GM23338 (cell line): ENCODE data around the gene CTTNBP2.

Experiments used
- CREB1 ChIP-seq: fragments of 250-450 bp; sonication (Bioruptor Pico); IDR thresholded peaks from 2 replicates; pipeline ENCODE4 v1.5.0; 2020; ENCODE audit warnings: low read depth, mild to moderate bottlenecking, moderate library complexity
- CTCF ChIP-seq, 2 experiments: fragments of 200-600 bp in 1 of 2; sonication (generic) in 1 of 2; conservative IDR thresholded peaks; 2 replicates each; pipeline versions ENCODE4 v1.5.1 to v1.6.1; 2016 to 2017; ENCODE audit warnings: antibody characterized with exemption in 2 of 2, low read depth in 2 of 2, mild to moderate bottlenecking in 2 of 2, moderate library complexity in 1 of 2
- EZH2 ChIP-seq: fragments of 200-600 bp; sonication (generic); IDR thresholded peaks from one replicate; pipeline ENCODE4 v1.8.0; 2017; ENCODE audit warnings: antibody characterized with exemption, mild to moderate bottlenecking, low read depth; ENCODE audit not compliant: unreplicated experiment
- EZH2phosphoT487 ChIP-seq: fragments of 200-600 bp; sonication (generic); IDR thresholded peaks from one replicate; pipeline ENCODE4 v1.8.1; 2018; ENCODE audit warnings: antibody characterized with exemption; ENCODE audit not compliant: unreplicated experiment
- POLR2AphosphoS5 ChIP-seq: IDR thresholded peaks from 2 replicates; pipeline ENCODE4 v1.6.1; 2016; ENCODE audit warnings: antibody characterized with exemption, low read depth
- ZNF114 ChIP-seq: fragments of 250-450 bp; sonication (Bioruptor Pico); IDR thresholded peaks from 2 replicates; pipeline ENCODE4 v1.5.0; 2020; ENCODE audit warnings: mild to moderate bottlenecking, moderate library complexity
- ZNF331 ChIP-seq: fragments of 250-450 bp; sonication (Bioruptor Pico); IDR thresholded peaks from 2 replicates; pipeline ENCODE4 v1.5.0; 2020; ENCODE audit warnings: low read depth, mild to moderate bottlenecking, moderate library complexity
- TF ChIP-seq, protein P1 (sequence below): IDR thresholded peaks from one replicate; pipeline ENCODE4 v1.6.1; 2018; ENCODE audit warnings: antibody characterized with exemption; ENCODE audit not compliant: unreplicated experiment

GRCh38 chr7:117739085-117739484, 134.2 kb downstream of the CTTNBP2 start:
- TF ChIP-seq ZNF331 (CRISPR knock-in tag) (no peak), CREB1 (CRISPR knock-in tag) (no peak), CTCF (conservative IDR thresholded peaks at IDR 0.05; ENCODE audit: low read depth in 2 of 2) (no peak), EZH2 (no peak), ZNF114 (CRISPR knock-in tag) (no peak), EZH2phosphoT487 (no peak), POLR2AphosphoS5 (no peak)
- TF ChIP-seq, protein P1, sequence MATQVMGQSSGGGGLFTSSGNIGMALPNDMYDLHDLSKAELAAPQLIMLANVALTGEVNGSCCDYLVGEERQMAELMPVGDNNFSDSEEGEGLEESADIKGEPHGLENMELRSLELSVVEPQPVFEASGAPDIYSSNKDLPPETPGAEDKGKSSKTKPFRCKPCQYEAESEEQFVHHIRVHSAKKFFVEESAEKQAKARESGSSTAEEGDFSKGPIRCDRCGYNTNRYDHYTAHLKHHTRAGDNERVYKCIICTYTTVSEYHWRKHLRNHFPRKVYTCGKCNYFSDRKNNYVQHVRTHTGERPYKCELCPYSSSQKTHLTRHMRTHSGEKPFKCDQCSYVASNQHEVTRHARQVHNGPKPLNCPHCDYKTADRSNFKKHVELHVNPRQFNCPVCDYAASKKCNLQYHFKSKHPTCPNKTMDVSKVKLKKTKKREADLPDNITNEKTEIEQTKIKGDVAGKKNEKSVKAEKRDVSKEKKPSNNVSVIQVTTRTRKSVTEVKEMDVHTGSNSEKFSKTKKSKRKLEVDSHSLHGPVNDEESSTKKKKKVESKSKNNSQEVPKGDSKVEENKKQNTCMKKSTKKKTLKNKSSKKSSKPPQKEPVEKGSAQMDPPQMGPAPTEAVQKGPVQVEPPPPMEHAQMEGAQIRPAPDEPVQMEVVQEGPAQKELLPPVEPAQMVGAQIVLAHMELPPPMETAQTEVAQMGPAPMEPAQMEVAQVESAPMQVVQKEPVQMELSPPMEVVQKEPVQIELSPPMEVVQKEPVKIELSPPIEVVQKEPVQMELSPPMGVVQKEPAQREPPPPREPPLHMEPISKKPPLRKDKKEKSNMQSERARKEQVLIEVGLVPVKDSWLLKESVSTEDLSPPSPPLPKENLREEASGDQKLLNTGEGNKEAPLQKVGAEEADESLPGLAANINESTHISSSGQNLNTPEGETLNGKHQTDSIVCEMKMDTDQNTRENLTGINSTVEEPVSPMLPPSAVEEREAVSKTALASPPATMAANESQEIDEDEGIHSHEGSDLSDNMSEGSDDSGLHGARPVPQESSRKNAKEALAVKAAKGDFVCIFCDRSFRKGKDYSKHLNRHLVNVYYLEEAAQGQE, result no peak
